Caco-2 (cell line): Measurements from ENCODE around the gene GRID1. TPM values are rescaled to one million over a fixed set of nuclear protein-coding genes. Genes with fewer than 3 reads are reported as not detected.
"Not testable (repeated sequence)": the region's sequence is repeated elsewhere in the genome, so short reads cannot be mapped to it uniquely, and the experiment has no call there.

Source experiments
- BruUV-seq: library from RNA; stranded (reverse); fragments of 400-500 nt; replicated peaks from 2 replicates; lab custom pipeline; 2021; lab: Mats Ljungman, UMichigan
- CTCF ChIA-PET: fragments of 300-600 bp; sonication (Branson Sonifier 250); formaldehyde crosslinking; loops from one replicate; lab custom pipeline; 2022; ENCODE audit warnings: antibody characterized with exemption; lab: Charles Lee
- POLR2A ChIA-PET: fragments of 300-600 bp; sonication (Branson Sonifier 250); formaldehyde crosslinking; loops from one replicate; lab custom pipeline; 2022; ENCODE audit warnings: antibody characterized with exemption; lab: Charles Lee
- DNase-seq, 2 experiments: peaks; one replicate each; pipeline versions ENCODE4 v3.0.0 to v3.0.0-alpha.2; 2020 to 2022
- H3K27me3 ChIP-seq: replicated peaks from 2 replicates; pipeline ENCODE4 v1.6.0; 2011; ENCODE audit warnings: low read length; ENCODE audit not compliant: control insufficient read depth, insufficient read depth
- H3K36me3 ChIP-seq: 2 replicates; pipeline ENCODE4 v1.5.1; 2011; ENCODE audit warnings: low read length; ENCODE audit not compliant: control insufficient read depth, insufficient read depth
- H3K4me1 ChIP-seq: fragments of 250-450 bp; sonication (Bioruptor Pico); 2 replicates; pipeline ENCODE4 v1.5.1; 2020; ENCODE audit warnings: mild to moderate bottlenecking
- H3K4me3 ChIP-seq: 2 replicates; pipeline ENCODE4 v1.5.1; 2011; ENCODE audit warnings: low read depth, mild to moderate bottlenecking, control low read depth, low read length
- H3K9me3 ChIP-seq: fragments of 250-450 bp; sonication (Bioruptor Pico); 2 replicates; pipeline ENCODE4 v1.5.1; 2020; ENCODE audit warnings: mild to moderate bottlenecking, moderate library complexity
- H3K27ac Mint-ChIP-seq: one replicate; pipeline ENCODE4 v1.8.0; 2022; ENCODE audit warnings: mixed read lengths; ENCODE audit not compliant: unreplicated experiment
- H3K27me3 Mint-ChIP-seq: one replicate; pipeline ENCODE4 v1.8.0; 2022; ENCODE audit warnings: mixed read lengths; ENCODE audit not compliant: insufficient read depth, unreplicated experiment
- H3K36me3 Mint-ChIP-seq: one replicate; pipeline ENCODE4 v1.8.0; 2022; ENCODE audit warnings: mild to moderate bottlenecking, mixed read lengths; ENCODE audit not compliant: insufficient read depth, unreplicated experiment
- H3K4me1 Mint-ChIP-seq: one replicate; pipeline ENCODE4 v1.8.0; 2022; ENCODE audit warnings: low read depth, mixed read lengths; ENCODE audit not compliant: unreplicated experiment
- H3K4me3 Mint-ChIP-seq: one replicate; pipeline ENCODE4 v1.8.0; 2022; ENCODE audit warnings: mild to moderate bottlenecking, moderate library complexity, mixed read lengths; ENCODE audit not compliant: unreplicated experiment
- H3K9me3 Mint-ChIP-seq: one replicate; pipeline ENCODE4 v1.8.0; 2022; ENCODE audit warnings: mixed read lengths; ENCODE audit not compliant: unreplicated experiment
- intact Hi-C: fragments of 100-400 bp; cut with micrococcal nuclease; formaldehyde crosslinking; loops from one replicate; pipeline ENCODE4 v1.10.0; 2022; ENCODE audit not compliant: unreplicated experiment
- total RNA-seq: library from RNA; stranded (reverse); gene quantifications from 2 replicates; pipeline ENCODE4 v1.2.3, GENCODE V29; 2022
- TF ChIP-seq, protein P1 (sequence below), 2 experiments: fragments of 200-600 bp in 1 of 2; IDR thresholded peaks; 1 replicate in 1 of 2; 2 replicates in 1 of 2; pipeline versions ENCODE4 v1.5.1 to v1.8.0; 2011 to 2022; ENCODE audit warnings: antibody characterized with exemption in 1 of 2, control low read depth in 1 of 2, inconsistent platforms in 1 of 2, low read depth in 1 of 2, low read length in 1 of 2, mild to moderate bottlenecking in 1 of 2, moderate library complexity in 1 of 2; ENCODE audit not compliant: insufficient read depth in 1 of 2, severe bottlenecking in 1 of 2, unreplicated experiment in 1 of 2

GRID1 gene
- total RNA-seq, 1 experiment from 2014 or later: 8.0 TPM

DNA sequence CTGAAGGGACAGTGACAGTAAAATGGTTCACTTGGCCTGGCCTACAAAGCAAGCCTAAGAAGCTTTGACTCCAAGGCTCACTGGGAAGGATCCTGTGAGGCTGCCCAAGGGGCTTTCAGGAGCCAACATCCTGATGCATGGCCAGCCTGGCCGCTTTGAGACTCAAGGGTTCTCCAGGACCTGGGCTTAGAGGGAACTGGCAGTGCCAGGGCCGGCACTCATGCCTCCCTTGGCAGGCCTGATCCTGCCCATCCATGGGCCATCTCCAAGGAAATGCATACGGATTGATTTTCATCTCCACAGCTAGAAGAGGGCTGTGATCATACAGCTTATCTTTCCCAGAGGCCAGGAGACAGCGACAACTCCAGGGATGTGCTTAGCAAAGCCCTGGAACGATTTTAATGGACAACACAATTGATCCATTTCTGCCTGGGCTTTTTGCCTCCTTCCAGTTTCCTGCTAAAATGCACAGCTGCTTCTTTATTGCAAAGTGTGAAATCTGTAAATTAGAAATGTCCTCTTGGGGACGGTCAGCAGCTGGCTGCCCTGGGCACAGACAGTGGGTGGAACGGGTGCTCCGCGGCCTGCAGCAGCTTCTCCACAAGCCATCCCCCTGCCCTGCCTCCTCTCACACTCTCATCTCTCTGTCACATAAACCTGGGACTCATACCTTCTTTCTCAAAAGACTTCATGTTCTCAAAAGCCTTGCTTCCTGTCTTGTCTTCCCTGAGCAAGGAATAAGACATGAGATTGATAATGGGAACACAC lies 288.5 kb downstream of the GRID1 start:
- intact Hi-C loops: no loop called here
- TF ChIP-seq, protein P1, sequence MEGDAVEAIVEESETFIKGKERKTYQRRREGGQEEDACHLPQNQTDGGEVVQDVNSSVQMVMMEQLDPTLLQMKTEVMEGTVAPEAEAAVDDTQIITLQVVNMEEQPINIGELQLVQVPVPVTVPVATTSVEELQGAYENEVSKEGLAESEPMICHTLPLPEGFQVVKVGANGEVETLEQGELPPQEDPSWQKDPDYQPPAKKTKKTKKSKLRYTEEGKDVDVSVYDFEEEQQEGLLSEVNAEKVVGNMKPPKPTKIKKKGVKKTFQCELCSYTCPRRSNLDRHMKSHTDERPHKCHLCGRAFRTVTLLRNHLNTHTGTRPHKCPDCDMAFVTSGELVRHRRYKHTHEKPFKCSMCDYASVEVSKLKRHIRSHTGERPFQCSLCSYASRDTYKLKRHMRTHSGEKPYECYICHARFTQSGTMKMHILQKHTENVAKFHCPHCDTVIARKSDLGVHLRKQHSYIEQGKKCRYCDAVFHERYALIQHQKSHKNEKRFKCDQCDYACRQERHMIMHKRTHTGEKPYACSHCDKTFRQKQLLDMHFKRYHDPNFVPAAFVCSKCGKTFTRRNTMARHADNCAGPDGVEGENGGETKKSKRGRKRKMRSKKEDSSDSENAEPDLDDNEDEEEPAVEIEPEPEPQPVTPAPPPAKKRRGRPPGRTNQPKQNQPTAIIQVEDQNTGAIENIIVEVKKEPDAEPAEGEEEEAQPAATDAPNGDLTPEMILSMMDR (IDR thresholded peaks at IDR 0.05; ENCODE audit: insufficient read depth in 1 of 2, low read depth in 1 of 2, low read length in 1 of 2, severe bottlenecking in 1 of 2, unreplicated experiment in 1 of 2): no peak
- Mint-ChIP-seq H3K4me1 (no peaks in the 10 kb centered on the region), H3K27ac (no peak overlapping the region), H3K36me3 (no peaks in the 10 kb centered on the region), H3K4me3 (no peak overlapping the region), H3K27me3 (peaks cover 11% of the 10 kb centered on the region), H3K9me3 (peaks cover 8% of the 10 kb centered on the region)
- no peaks in the 10 kb centered on the region for H3K27me3 ChIP-seq
- no TSS peak for BruUV-seq
- ChIA-PET POLR2A (no interaction called here), CTCF (no interaction called here)
- no peak for DNase-seq
- H3K9me3 ChIP-seq: no peaks in the 10 kb centered on the region
- H3K4me1 ChIP-seq: no peaks in the 10 kb centered on the region; the same call in 1 of the 2 replicates
- no peaks in the 10 kb centered on the region for H3K36me3 ChIP-seq
- H3K4me3 ChIP-seq: no peak overlapping the region

DNA sequence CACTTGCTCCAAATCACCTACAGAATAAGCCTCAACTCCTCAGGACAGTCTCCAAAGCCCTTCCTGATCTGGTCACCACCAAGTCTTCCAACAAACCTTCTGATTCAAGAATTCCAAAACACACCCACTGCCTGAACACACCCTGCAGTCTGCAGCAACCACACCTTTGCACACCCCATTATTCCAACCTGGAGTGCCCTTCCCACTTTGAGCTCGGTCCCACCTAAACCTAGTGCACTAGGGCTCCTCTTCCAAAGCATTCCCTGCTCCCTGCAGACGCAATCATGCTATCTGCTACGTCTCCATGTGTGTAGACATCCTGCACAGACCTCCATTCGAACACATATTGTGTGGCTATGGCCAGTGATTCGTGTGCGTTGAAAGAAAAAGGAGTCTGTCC lies 289.3 kb downstream of the GRID1 start:
- CTCF ChIA-PET: no interaction called here
- H3K36me3 Mint-ChIP-seq: no peaks in the 10 kb centered on the region
- no peaks in the 10 kb centered on the region for H3K9me3 ChIP-seq
- H3K9me3 Mint-ChIP-seq: peaks cover 8% of the 10 kb centered on the region
- no peaks in the 10 kb centered on the region; the same call in 1 of the 2 replicates for H3K4me1 ChIP-seq
- peaks cover 11% of the 10 kb centered on the region for H3K27me3 Mint-ChIP-seq
- H3K4me3 ChIP-seq: no peak overlapping the region
- POLR2A ChIA-PET: no interaction called here
- intact Hi-C loops: no loop called here
- H3K27ac Mint-ChIP-seq: no peak overlapping the region
- no peak overlapping the region for H3K4me3 Mint-ChIP-seq
- H3K4me1 Mint-ChIP-seq: no peaks in the 10 kb centered on the region
- H3K36me3 ChIP-seq: no peaks in the 10 kb centered on the region
- no peaks in the 10 kb centered on the region for H3K27me3 ChIP-seq
- BruUV-seq: no TSS peak
- TF ChIP-seq, protein P1 (IDR thresholded peaks at IDR 0.05; ENCODE audit: insufficient read depth in 1 of 2, low read depth in 1 of 2, low read length in 1 of 2, severe bottlenecking in 1 of 2, unreplicated experiment in 1 of 2): no peak
- DNase-seq: no peak

DNA sequence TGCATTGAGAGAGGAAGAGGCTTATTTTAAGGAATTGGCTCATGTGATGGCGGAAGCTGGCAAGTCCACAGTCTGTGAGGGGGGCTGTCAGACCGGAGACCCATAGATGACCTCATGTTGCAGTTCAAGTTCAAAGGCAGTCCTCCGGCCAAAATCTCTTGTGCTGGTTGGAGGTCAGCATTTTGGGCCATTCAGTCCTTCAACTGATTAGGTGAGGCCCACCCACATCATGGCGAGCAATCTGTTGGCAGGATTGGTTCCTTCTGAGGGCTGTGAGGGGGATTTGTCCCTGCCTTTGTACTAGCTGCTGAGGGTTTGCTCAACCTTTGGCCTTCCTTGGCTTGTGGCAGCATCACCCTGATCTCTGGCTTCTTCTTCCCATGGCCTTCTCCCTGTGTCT lies 290.1 kb downstream of the GRID1 start:
- CTCF ChIA-PET, H3K27ac Mint-ChIP-seq, BruUV-seq, H3K36me3 Mint-ChIP-seq, POLR2A ChIA-PET, intact Hi-C loops, H3K4me1 ChIP-seq, H3K27me3 ChIP-seq, H3K4me3 Mint-ChIP-seq, H3K36me3 ChIP-seq, H3K9me3 Mint-ChIP-seq, H3K9me3 ChIP-seq, H3K4me1 Mint-ChIP-seq, H3K4me3 ChIP-seq, DNase-seq: not testable (repeated sequence)
- peaks cover 14% of the 10 kb centered on the region for H3K27me3 Mint-ChIP-seq
